Lower lobe of right lung (tissue), 2 donors: ENCODE data around the gene PRSS33. TPM values are rescaled to one million over a fixed set of nuclear protein-coding genes. Genes with fewer than 3 reads are reported as not detected.

Experiments used
- ATAC-seq, 2 donors: fragments of 200-7000 bp; cut with Tn5 transposase; one replicate each; pipeline ENCODE4 v1.9.1; 2020 to 2022; ENCODE audit warnings: mild to moderate bottlenecking in 2 of 2, moderate library complexity in 2 of 2
- DNase-seq: peaks from one replicate; pipeline ENCODE4 v3.0.0-alpha.2; 2020
- H3K27ac ChIP-seq: fragments of 200-600 bp; one replicate; pipeline ENCODE4 v1.8.0; 2022
- H3K27me3 ChIP-seq: fragments of 200-600 bp; one replicate; pipeline ENCODE4 v1.8.0; 2022; ENCODE audit warnings: low read depth
- H3K36me3 ChIP-seq: fragments of 200-600 bp; one replicate; pipeline ENCODE4 v1.8.0; 2022; ENCODE audit warnings: mild to moderate bottlenecking
- H3K4me1 ChIP-seq: fragments of 200-600 bp; one replicate; pipeline ENCODE4 v1.8.0; 2022
- H3K4me3 ChIP-seq: fragments of 200-600 bp; one replicate; pipeline ENCODE4 v1.8.0; 2022; ENCODE audit warnings: mild to moderate bottlenecking
- H3K9me3 ChIP-seq: fragments of 200-600 bp; one replicate; pipeline ENCODE4 v1.8.0; 2022
- intact Hi-C: fragments of 100-400 bp; cut with DNase I; formaldehyde crosslinking; loops from one replicate; pipeline ENCODE4 v1.11.0; 2022
- total RNA-seq: library from RNA; stranded (reverse); fragmentation: NEBNext Ultra II Directional; extraction: Animal tissue kit (Norgen Biotek cat#: 25700); gene quantifications from one replicate; pipeline ENCODE4 v1.2.1, GENCODE V29; 2021
- TF ChIP-seq, protein P1 (sequence below): fragments of 200-600 bp; IDR thresholded peaks from one replicate; pipeline ENCODE4 v1.8.0; 2022; ENCODE audit warnings: antibody characterized with exemption, mild to moderate bottlenecking
- donor health status: DM: no; HTN: yes; CAD: no; lungs with severe emphysema.

Gene PRSS33
- total RNA-seq, 1 donor from 2014 or later: not detected

DNA sequence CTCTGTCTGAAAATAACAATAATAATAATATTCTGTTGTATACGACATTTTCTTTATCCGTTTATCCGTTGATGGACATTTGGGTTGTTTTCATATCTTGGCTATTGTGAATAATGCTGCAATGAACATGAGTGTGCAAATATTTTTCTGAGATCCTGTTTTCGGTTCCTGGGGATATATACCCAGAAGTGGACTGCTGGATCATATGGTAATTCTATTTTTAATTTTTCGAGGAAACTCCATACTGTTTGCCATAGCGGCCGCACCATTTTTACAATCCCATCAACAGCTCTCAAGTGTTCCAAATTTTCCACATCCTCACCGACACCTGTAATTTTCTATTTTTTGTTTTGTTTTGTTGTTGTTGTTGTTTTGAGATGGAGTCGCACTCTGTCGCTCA is 5.6 kb upstream of the PRSS33 start:
- Histone ChIP-seq H3K36me3 (no peaks in the 10 kb centered on the region), H3K27ac (no peak overlapping the region), H3K27me3 (peaks cover 35% of the 10 kb centered on the region), H3K9me3 (no peaks in the 10 kb centered on the region), H3K4me3 (no peak overlapping the region), H3K4me1 (no peaks in the 10 kb centered on the region)
- TF ChIP-seq, protein P1, sequence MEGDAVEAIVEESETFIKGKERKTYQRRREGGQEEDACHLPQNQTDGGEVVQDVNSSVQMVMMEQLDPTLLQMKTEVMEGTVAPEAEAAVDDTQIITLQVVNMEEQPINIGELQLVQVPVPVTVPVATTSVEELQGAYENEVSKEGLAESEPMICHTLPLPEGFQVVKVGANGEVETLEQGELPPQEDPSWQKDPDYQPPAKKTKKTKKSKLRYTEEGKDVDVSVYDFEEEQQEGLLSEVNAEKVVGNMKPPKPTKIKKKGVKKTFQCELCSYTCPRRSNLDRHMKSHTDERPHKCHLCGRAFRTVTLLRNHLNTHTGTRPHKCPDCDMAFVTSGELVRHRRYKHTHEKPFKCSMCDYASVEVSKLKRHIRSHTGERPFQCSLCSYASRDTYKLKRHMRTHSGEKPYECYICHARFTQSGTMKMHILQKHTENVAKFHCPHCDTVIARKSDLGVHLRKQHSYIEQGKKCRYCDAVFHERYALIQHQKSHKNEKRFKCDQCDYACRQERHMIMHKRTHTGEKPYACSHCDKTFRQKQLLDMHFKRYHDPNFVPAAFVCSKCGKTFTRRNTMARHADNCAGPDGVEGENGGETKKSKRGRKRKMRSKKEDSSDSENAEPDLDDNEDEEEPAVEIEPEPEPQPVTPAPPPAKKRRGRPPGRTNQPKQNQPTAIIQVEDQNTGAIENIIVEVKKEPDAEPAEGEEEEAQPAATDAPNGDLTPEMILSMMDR: no peak
- ATAC-seq: no peak
- no peak for DNase-seq
- intact Hi-C loops: no loop called here

DNA sequence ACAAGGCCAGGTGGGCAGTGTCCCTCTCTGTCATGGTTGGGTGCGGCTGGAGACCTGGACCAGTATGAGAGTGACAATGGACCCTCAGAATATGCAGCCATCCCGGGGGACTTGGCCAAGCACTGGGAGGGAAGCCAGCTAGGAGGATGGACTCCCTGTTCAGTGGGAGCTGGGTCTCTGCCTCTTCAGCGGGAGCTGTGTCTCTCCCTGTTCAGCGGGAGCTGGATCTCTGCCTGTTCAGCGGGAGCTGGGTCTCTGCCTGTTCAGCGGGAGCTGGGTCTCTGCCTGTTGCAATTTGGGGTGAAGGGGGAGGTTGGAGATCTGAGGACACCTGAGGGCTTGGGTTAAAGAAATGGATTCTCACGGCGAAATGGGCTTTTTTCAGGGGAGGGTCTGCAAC is 3.8 kb upstream of the PRSS33 start:
- no peak for ATAC-seq
- no peak overlapping the region for H3K4me3 ChIP-seq
- H3K27ac ChIP-seq: no peak overlapping the region
- peak; percentile 19 for DNase-seq
- no peaks in the 10 kb centered on the region for H3K9me3 ChIP-seq
- H3K4me1 ChIP-seq: no peaks in the 10 kb centered on the region
- H3K27me3 ChIP-seq: peaks cover 45% of the 10 kb centered on the region
- H3K36me3 ChIP-seq: no peaks in the 10 kb centered on the region
- TF ChIP-seq, protein P1: no peak
- intact Hi-C loops: no loop called here

DNA sequence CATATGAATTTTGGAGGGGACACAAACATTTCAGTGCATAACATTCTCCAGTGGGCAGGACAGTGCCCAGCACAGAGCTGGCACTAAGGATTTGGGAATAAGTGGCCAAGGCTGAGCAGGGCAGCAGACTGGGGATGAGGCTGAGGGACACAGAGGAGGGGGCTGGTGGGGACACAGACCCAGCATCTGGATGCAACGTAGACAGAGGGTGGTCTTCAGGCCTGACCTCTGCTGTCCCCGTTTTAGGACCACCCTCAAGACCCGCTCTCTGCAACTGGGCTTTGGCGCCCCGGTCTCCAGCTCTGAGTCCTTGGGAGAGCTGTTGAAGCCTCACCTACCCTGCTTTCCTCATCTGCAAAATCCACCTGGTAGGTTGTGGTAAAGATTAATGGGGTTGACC is 3.3 kb upstream of the PRSS33 start:
- Histone ChIP-seq H3K27me3 (peaks cover 50% of the 10 kb centered on the region), H3K27ac (no peak overlapping the region), H3K4me1 (peaks cover 1% of the 10 kb centered on the region), H3K36me3 (no peaks in the 10 kb centered on the region), H3K9me3 (no peaks in the 10 kb centered on the region), H3K4me3 (no peak overlapping the region)
- TF ChIP-seq, protein P1: no peak
- ATAC-seq: no peak
- intact Hi-C loops: no loop called here
- DNase-seq: peak; percentile 14

DNA sequence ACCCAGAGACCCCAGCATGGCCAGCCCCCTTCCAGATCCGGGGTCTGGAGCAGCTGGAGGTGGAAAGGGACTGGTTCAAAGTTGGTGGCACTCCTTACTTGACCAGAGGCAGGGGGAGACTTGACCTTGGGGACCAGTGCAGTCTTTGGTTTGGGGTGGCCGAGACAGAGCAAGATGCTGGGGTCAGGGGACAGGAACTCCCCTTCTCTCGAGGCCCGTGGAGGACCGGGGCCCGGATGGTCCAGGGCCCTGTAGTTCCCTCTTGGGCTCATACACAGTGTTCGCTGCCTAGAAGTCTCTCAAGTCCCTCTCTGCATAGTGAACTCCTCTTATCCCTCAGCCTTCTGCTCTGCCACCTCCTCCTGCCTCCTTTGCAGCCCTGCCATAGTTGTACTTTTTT is 601 bp upstream of the PRSS33 start:
- no peaks in the 10 kb centered on the region for H3K9me3 ChIP-seq
- no peak overlapping the region for H3K4me3 ChIP-seq
- H3K27me3 ChIP-seq: peaks cover 62% of the 10 kb centered on the region
- peaks cover 9% of the 10 kb centered on the region for H3K4me1 ChIP-seq
- H3K36me3 ChIP-seq: no peaks in the 10 kb centered on the region
- H3K27ac ChIP-seq: no peak overlapping the region
- ATAC-seq (no peak), DNase-seq (peak; percentile 13)
- intact Hi-C loops: no loop called here
- TF ChIP-seq, protein P1: no peak

DNA sequence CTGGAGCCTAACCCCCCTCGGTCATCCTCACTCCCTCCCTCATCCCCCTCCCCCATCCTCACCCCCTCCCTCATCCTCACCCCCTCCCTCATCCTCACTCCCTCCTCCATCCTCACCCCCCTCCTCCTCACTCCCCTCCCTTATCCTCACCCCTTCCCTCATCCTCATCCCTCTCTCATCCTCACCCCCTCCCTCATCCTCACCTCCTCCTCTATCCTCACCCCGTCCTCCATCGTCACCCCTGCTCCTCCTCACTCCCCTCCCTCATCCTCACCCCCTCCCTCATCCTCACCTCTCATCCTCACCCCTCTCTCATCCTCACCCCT is 571 bp downstream of the PRSS33 start:
- ATAC-seq (no peak), DNase-seq (peak; percentile 5)
- Histone ChIP-seq H3K9me3 (no peaks in the 10 kb centered on the region), H3K27ac (no peak overlapping the region), H3K4me3 (no peak overlapping the region), H3K27me3 (peaks cover 59% of the 10 kb centered on the region), H3K36me3 (no peaks in the 10 kb centered on the region), H3K4me1 (peaks cover 9% of the 10 kb centered on the region)
- intact Hi-C loops: no loop called here
- TF ChIP-seq, protein P1: no peak
